A549 (cell line): ENCODE data around the gene SLC24A4. TPM values are rescaled to one million over a fixed set of nuclear protein-coding genes. Genes with fewer than 3 reads are reported as not detected.
"Not testable (repeated sequence)": the region's sequence is repeated elsewhere in the genome, so short reads cannot be mapped to it uniquely, and the experiment has no call there.

Experiments used
- ATAC-seq, 2 experiments: fragments of 200-7000 bp in 1 of 2; fragments of >200 bp in 1 of 2; cut with Nextera tagmentation in 1 of 2; cut with Tn5 transposase in 1 of 2; 3 replicates each; pipeline versions ENCODE4 v1.8.0 to v1.9.1; 2018 to 2020; ENCODE audit warnings: mild to moderate bottlenecking in 1 of 2, moderate library complexity in 1 of 2
- CTCF ChIA-PET: fragments of 300-600 bp; sonication (Branson Sonifier 250); formaldehyde crosslinking; extraction: SDS; loops from one replicate; lab custom pipeline; 2021; ENCODE audit warnings: antibody characterized with exemption, inconsistent platforms; lab: Yijun Ruan, JAX
- POLR2A ChIA-PET: fragments of 350-600 bp; formaldehyde crosslinking; extraction: SDS; loops from one replicate; lab custom pipeline; 2021; ENCODE audit warnings: antibody characterized with exemption, inconsistent platforms; lab: Yijun Ruan, JAX
- DNase-seq, 2 experiments: peaks; one replicate each; pipeline versions ENCODE4 v3.0.0 to v3.0.0-alpha.2; 2011 to 2016; ENCODE audit warnings: low read depth in 1 of 2, low spot score in 1 of 2
- FAIRE-seq: peaks from 2 replicates; lab custom pipeline; 2011; peaks lifted over from hg19 to GRCh38; lab: Jason Lieb, UNC
- H3K27ac ChIP-seq, 2 experiments: fragments of >200 bp; sonication (Bioruptor Twin); formaldehyde crosslinking; 3 replicates each; pipeline ENCODE4 v1.5.1; 2016 to 2017
- H3K4me1 ChIP-seq: fragments of >200 bp; sonication (Bioruptor Twin); formaldehyde crosslinking; 3 replicates; pipeline ENCODE4 v1.6.1; 2016
- H3K4me2 ChIP-seq: fragments of >200 bp; sonication (Bioruptor Twin); formaldehyde crosslinking; 3 replicates; pipeline ENCODE4 v1.6.1; 2016
- H3K4me3 ChIP-seq: fragments of >200 bp; sonication (Bioruptor Twin); formaldehyde crosslinking; 3 replicates; pipeline ENCODE4 v1.5.1; 2016
- H3K9me3 ChIP-seq: fragments of >200 bp; sonication (Bioruptor Twin); formaldehyde crosslinking; 3 replicates; pipeline ENCODE4 v1.6.1; 2016
- BHLHE40 ChIP-seq: IDR thresholded peaks from 2 replicates; pipeline ENCODE4 v1.6.1; 2012; ENCODE audit warnings: low read depth, low read length, inconsistent platforms
- CHD2 ChIP-seq: fragments of 150-350 bp; IDR thresholded peaks from 2 replicates; pipeline ENCODE4 v1.6.1; 2014; ENCODE audit warnings: low read length; ENCODE audit not compliant: partially characterized antibody
- CHD4 ChIP-seq: fragments of 200-600 bp; sonication (generic); IDR thresholded peaks from 2 replicates; pipeline ENCODE4 v1.6.1; 2016; ENCODE audit warnings: antibody characterized with exemption, mild to moderate bottlenecking, borderline replicate concordance
- EHMT2 ChIP-seq: fragments of 200-600 bp; sonication (generic); IDR thresholded peaks from 2 replicates; pipeline ENCODE4 v1.6.1; 2016; ENCODE audit warnings: antibody characterized with exemption, low read depth, mild to moderate bottlenecking, moderate library complexity
- EP300 ChIP-seq, 2 experiments: fragments of >200 bp; sonication (Bioruptor Twin); formaldehyde crosslinking; IDR thresholded peaks; 2 replicates in 1 of 2; 3 replicates in 1 of 2; pipeline ENCODE4 v1.6.1; 2016 to 2017
- ESRRA ChIP-seq: fragments of 150-350 bp; IDR thresholded peaks from 2 replicates; pipeline ENCODE4 v1.6.1; 2014; ENCODE audit warnings: mild to moderate bottlenecking, low read length, borderline replicate concordance
- FOSL2 ChIP-seq, 2 experiments: fragments of 450-650 bp in 1 of 2; fragments of >200 bp in 1 of 2; sonication (Bioruptor Twin) in 1 of 2; formaldehyde crosslinking; IDR thresholded peaks; 2 replicates each; pipeline versions ENCODE4 v1.5.0 to v1.6.1; 2016 to 2020; ENCODE audit warnings: mild to moderate bottlenecking in 1 of 2, moderate library complexity in 1 of 2
- HES2 ChIP-seq: fragments of >200 bp; sonication (Bioruptor Twin); formaldehyde crosslinking; IDR thresholded peaks from 2 replicates; pipeline ENCODE4 v1.6.1; 2016
- HOXA7 ChIP-seq: fragments of 250-450 bp; sonication (Bioruptor Pico); IDR thresholded peaks from 2 replicates; pipeline ENCODE4 v1.5.0; 2020; ENCODE audit warnings: mild to moderate bottlenecking, moderate library complexity
- HOXB13 ChIP-seq: fragments of 250-450 bp; sonication (Bioruptor Pico); IDR thresholded peaks from 2 replicates; pipeline ENCODE4 v1.5.0; 2020; ENCODE audit warnings: low read depth, mild to moderate bottlenecking, moderate library complexity
- JUNB ChIP-seq: fragments of >200 bp; sonication (Bioruptor Twin); formaldehyde crosslinking; IDR thresholded peaks from 2 replicates; pipeline ENCODE4 v1.6.1; 2016
- MAFK ChIP-seq: fragments of 450-650 bp; IDR thresholded peaks from 2 replicates; pipeline ENCODE4 v1.6.1; 2014; ENCODE audit not compliant: partially characterized antibody
- PHF8 ChIP-seq: fragments of 200-600 bp; sonication (generic); IDR thresholded peaks from 2 replicates; pipeline ENCODE4 v1.6.1; 2016; ENCODE audit warnings: low read depth, mild to moderate bottlenecking, antibody characterized with exemption, moderate library complexity, borderline replicate concordance
- RAD21 ChIP-seq, 2 experiments: fragments of >200 bp in 1 of 2; sonication (Bioruptor Twin) in 1 of 2; formaldehyde crosslinking in 1 of 2; IDR thresholded peaks in 1 of 2; conservative IDR thresholded peaks in 1 of 2; 2 replicates in 1 of 2; 3 replicates in 1 of 2; pipeline ENCODE4 v1.6.1; 2012 to 2018; ENCODE audit warnings: inconsistent platforms in 1 of 2
- RARB ChIP-seq: fragments of 250-450 bp; sonication (Bioruptor Pico); IDR thresholded peaks from 2 replicates; pipeline ENCODE4 v1.8.0; 2021; ENCODE audit warnings: mild to moderate bottlenecking, moderate library complexity
- RFX5 ChIP-seq: fragments of 450-650 bp; IDR thresholded peaks from 2 replicates; pipeline ENCODE4 v1.7.1; 2014; ENCODE audit warnings: antibody characterized with exemption, mild to moderate bottlenecking, moderate library complexity
- TP53 ChIP-seq: fragments of 250-450 bp; sonication (Bioruptor Pico); IDR thresholded peaks from 2 replicates; pipeline ENCODE4 v1.5.0; 2021; ENCODE audit warnings: mild to moderate bottlenecking, moderate library complexity
- WGBS: methylation state at CpG from one replicate; pipeline ENCODE4 v1.1.6; 2017; ENCODE audit errors: missing lambda C conversion rate; 5-methylcytosine and 5-hydroxymethylcytosine counted together
- polyA plus RNA-seq, 4 experiments: library from polyadenylated mRNA; depleted of rRNA in 3 of 4; stranded (reverse); fragments of >200 nt; fragmentation: RNase III in 1 of 4; extraction: RNeasy Plus Mini Kit Qiagen cat#74134 plus additional on column Dnase treatment in 1 of 4; gene quantifications; 2 replicates in 3 of 4; 3 replicates in 1 of 4; pipeline ENCODE4 v1.2.3, GENCODE V29; 2011 to 2017
- TF ChIP-seq, protein P1 (sequence below): fragments of >200 bp; sonication (Bioruptor Twin); formaldehyde crosslinking; IDR thresholded peaks from 3 replicates; pipeline ENCODE4 v1.6.1; 2016

SLC24A4 gene
- polyA plus RNA-seq, 2 of the 4 experiments (the other 2 are of a cell fraction) = 0.05 to 0.19 TPM

DNA sequence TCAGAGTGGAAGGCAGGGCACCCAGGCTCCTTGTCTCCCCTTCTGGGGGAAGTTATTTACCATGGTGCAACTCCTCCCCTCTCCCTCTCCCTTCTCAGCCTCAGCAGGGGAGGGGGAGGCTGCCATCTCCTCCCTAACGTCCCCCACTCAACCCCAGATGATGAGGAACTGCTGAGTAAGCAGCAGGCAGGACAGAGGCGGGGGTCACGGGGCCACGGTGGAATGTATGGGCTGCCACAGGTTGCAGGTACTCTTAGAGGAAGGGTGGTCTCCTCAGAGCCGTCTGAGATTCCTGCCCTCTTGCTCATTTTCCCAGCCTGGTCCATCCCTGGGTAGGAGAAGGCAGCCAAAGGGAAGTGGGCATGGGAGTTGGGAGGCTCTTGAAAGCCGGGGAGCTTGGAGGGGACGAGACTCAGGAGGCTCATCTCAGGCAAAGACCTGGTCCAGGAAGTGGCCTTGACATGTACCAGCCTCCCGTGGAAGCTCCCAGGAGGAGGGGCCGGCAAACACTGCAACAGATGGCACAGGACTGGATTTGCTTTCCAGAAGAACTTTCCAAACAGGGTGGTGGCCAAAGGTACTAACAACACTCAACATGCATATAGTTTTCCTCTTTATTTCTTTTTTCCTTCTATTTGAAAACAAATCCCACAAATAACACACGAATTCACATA lies 209.7 kb downstream of the SLC24A4 start:
- Histone ChIP-seq H3K4me3 (no peak overlapping the region), H3K27ac (peak overlapping the region in 1 of 2 experiments; percentile 61; a peak in 3 of 6 replicates), H3K4me1 (peaks cover 28% of the 10 kb centered on the region)
- POLR2A ChIA-PET = no interaction called here
- TF ChIP-seq RARB (CRISPR knock-in tag) (no peak), JUNB (no peak), BHLHE40 (no peak), CHD2 (no peak), HOXB13 (no peak), MAFK (peak; percentile 77)
- TF ChIP-seq, all 56 proteins: peak for 1
- no peaks in the 10 kb centered on the region for H3K9me3 ChIP-seq
- 63% methylated on average over 10 of the region's 10 CpGs for WGBS
- FAIRE-seq (no peak), ATAC-seq (no peak), DNase-seq (no peak)
- CTCF ChIA-PET = interaction anchor here (1.1 kb wide), 1 partner anchor 22 kb away, joined by 3 read pairs; no protein-coding TSS in a partner anchor
- no peak overlapping the region for H3K4me2 ChIP-seq

- CTCF ChIA-PET = interaction anchor here (0.6 to 1.7 kb wide), 4 partner anchors 11 to 90 kb away, joined by 3 to 4 read pairs (median 3); no protein-coding TSS in a partner anchor
- DNase-seq = no peak
- Histone ChIP-seq H3K4me2 (no peak overlapping the region), H3K4me3 (no peak overlapping the region), H3K27ac (peak overlapping the region in 1 of 2 experiments; percentile 53; a peak in 2 of 6 replicates), H3K4me1 (peaks cover 38% of the 10 kb centered on the region), H3K9me3 (no peaks in the 10 kb centered on the region)
- no peak for TF ChIP-seq HES2
- no peak for TF ChIP-seq HOXA7
- TF ChIP-seq MAFK = no peak
- no peak for TF ChIP-seq CHD4
- TF ChIP-seq EP300 (IDR thresholded peaks at IDR 0.05) = no peak
- no peak for TF ChIP-seq TP53
- no peak for TF ChIP-seq PHF8
- TF ChIP-seq RFX5 = no peak
- no peak for TF ChIP-seq EHMT2
- no peak for TF ChIP-seq ESRRA
- no peak for TF ChIP-seq RAD21 (conservative IDR thresholded peaks at IDR 0.05 in 1 of 2, IDR thresholded peaks at IDR 0.05 in 1 of 2)
- TF ChIP-seq HOXB13 = no peak
- TF ChIP-seq, protein P1, sequence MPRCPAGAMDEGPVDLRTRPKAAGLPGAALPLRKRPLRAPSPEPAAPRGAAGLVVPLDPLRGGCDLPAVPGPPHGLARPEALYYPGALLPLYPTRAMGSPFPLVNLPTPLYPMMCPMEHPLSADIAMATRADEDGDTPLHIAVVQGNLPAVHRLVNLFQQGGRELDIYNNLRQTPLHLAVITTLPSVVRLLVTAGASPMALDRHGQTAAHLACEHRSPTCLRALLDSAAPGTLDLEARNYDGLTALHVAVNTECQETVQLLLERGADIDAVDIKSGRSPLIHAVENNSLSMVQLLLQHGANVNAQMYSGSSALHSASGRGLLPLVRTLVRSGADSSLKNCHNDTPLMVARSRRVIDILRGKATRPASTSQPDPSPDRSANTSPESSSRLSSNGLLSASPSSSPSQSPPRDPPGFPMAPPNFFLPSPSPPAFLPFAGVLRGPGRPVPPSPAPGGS = no peak
- TF ChIP-seq CHD2 = no peak
- WGBS = 84% methylated on average over 17 of the region's 17 CpGs
- no peak; a peak in 1 of 6 replicates for ATAC-seq
- POLR2A ChIA-PET = no interaction called here
- FAIRE-seq = no peak
These were observed 212.1 kb downstream of the SLC24A4 start for GRCh38 chr14:92534932-92535643.

DNA sequence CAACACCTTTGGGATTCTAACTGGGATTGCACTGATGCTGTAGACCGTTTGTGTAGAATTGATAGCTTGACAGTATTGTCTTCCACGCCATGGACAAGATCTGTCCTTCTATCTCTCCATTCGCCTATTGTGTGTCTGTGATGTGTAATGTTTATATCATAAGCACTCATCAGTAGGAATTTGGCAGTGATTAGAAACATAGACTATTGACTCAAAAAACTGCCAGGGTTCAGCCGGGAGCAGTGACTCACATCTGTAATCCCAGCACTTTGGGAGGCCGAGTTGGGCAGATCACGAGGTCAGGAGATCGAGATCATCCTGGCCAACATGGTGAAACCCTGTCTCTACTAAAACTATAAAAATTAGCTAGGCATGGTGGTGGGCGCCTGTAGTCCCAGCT lies 213.3 kb downstream of the SLC24A4 start:
- CTCF ChIA-PET; FAIRE-seq; POLR2A ChIA-PET; H3K4me3 ChIP-seq; H3K9me3 ChIP-seq; TF ChIP-seq FOSL2 (IDR thresholded peaks at IDR 0.05): not testable (repeated sequence)
- peak overlapping the region in 1 of 2 experiments; percentile 74; a peak in 3 of 6 replicates for H3K27ac ChIP-seq
- peaks cover 48% of the 10 kb centered on the region for H3K4me1 ChIP-seq
- 27% methylated on average over 8 of the region's 8 CpGs for WGBS
- peak in 1 of 2 experiments; percentile 43 for DNase-seq
- H3K4me2 ChIP-seq = peak overlapping the region; percentile 33
- peak; percentile 68 for TF ChIP-seq FOSL2 (CRISPR knock-in tag; IDR thresholded peaks at IDR 0.05)
- TF ChIP-seq, all 56 proteins: peak for 1; not testable (repeated sequence) for 55
- ATAC-seq = peak in 1 of 2 experiments; percentile 8; a peak in 1 of 6 replicates
